T-helper 2 cell treated with Interferon-gamma antibody and Interleukin-4, amounts not matched to agents 5 μg/mL and 100 μg/mL, for 36 hours (primary cell): ENCODE data around the gene TFCP2L1.

Source experiments
- DNase-seq: peaks from one replicate; pipeline ENCODE4 v3.0.0; 2021; ENCODE audit warnings: low spot score
- H3K27ac Mint-ChIP-seq: one replicate; pipeline ENCODE4 v1.8.0; 2021; ENCODE audit warnings: mild to moderate bottlenecking, mixed read lengths
- H3K27me3 Mint-ChIP-seq: one replicate; pipeline ENCODE4 v1.8.0; 2021; ENCODE audit warnings: low read depth, mixed read lengths
- H3K36me3 Mint-ChIP-seq: one replicate; pipeline ENCODE4 v1.8.0; 2021; ENCODE audit warnings: low read depth, mixed read lengths
- H3K4me1 Mint-ChIP-seq: one replicate; pipeline ENCODE4 v1.8.0; 2021; ENCODE audit warnings: low read depth, mixed read lengths
- H3K4me3 Mint-ChIP-seq: one replicate; pipeline ENCODE4 v1.8.0; 2022; ENCODE audit warnings: mild to moderate bottlenecking, moderate library complexity, mixed read lengths
- H3K9me3 Mint-ChIP-seq: one replicate; pipeline ENCODE4 v1.8.0; 2021; ENCODE audit warnings: mixed read lengths

TFCP2L1 gene

DNA sequence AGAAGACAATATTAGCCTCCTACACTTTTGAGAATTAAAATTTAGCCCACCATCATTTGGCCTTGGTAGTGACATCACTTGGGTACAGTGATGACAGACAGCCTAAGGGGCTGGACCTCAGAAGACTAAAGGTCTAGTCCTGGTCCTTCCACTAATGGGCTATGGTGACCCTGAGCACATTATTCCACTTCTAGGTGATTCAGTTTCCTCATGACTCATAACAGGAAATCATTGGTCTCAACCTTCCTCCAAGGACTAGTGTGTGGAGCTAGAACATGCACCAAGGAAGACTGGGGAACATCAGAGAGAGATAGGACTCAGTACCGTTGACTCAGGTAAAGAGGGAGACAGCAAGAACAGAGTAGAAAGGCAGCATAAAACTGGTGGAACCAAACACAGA, 64.0 kb downstream of the TFCP2L1 start:
- no peak for DNase-seq
- Mint-ChIP-seq H3K9me3 (no peaks in the 10 kb centered on the region), H3K27ac (no peak overlapping the region), H3K27me3 (peaks cover 2% of the 10 kb centered on the region), H3K36me3 (no peaks in the 10 kb centered on the region), H3K4me3 (no peak overlapping the region), H3K4me1 (no peaks in the 10 kb centered on the region)

- H3K9me3 Mint-ChIP-seq = no peaks in the 10 kb centered on the region
- DNase-seq = no peak
- H3K4me3 Mint-ChIP-seq = no peak overlapping the region
- H3K27me3 Mint-ChIP-seq = peaks cover 2% of the 10 kb centered on the region
- no peak overlapping the region for H3K27ac Mint-ChIP-seq
- H3K4me1 Mint-ChIP-seq = no peaks in the 10 kb centered on the region
- no peaks in the 10 kb centered on the region for H3K36me3 Mint-ChIP-seq
These were observed 65.1 kb downstream of the TFCP2L1 start for GRCh38 chr2:121219866-121220265.

DNA sequence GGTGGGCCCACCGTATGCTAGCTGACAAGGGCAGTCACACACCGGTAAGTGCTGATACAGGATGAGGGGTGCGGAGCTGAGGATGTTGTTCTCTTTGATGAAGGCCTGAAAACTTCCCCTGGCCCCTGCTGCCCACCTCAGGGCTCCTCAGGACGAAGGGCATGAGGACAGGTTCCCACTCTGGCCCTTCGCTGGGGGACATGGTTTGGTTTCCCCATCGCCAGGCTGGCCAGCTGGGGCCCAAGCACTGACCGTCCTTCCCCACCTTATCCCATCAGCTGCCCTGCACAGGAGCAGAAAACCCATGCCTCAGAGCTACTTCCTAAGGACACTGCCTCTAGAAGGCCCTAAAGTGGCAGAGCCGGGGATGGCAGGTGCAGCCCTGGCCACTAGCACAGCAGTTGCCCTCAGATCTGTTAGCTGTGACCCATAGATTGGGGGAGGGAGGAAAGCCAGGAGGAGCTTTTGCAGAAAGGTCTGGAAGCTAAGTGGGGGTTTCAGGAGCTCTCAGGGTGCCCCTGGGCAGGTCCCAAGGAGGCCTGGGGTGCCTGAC, 66.5 kb downstream of the TFCP2L1 start:
- Mint-ChIP-seq H3K27me3 (peaks cover 2% of the 10 kb centered on the region), H3K36me3 (no peaks in the 10 kb centered on the region), H3K4me3 (no peak overlapping the region), H3K4me1 (no peaks in the 10 kb centered on the region), H3K27ac (no peak overlapping the region), H3K9me3 (no peaks in the 10 kb centered on the region)
- DNase-seq = no peak

- no peaks in the 10 kb centered on the region for H3K36me3 Mint-ChIP-seq
- no peaks in the 10 kb centered on the region for H3K4me1 Mint-ChIP-seq
- no peaks in the 10 kb centered on the region for H3K9me3 Mint-ChIP-seq
- DNase-seq = no peak
- H3K4me3 Mint-ChIP-seq = no peak overlapping the region
- peaks cover 2% of the 10 kb centered on the region for H3K27me3 Mint-ChIP-seq
- no peak overlapping the region for H3K27ac Mint-ChIP-seq
These were observed 67.4 kb downstream of the TFCP2L1 start for GRCh38 chr2:121217627-121218026.

DNA sequence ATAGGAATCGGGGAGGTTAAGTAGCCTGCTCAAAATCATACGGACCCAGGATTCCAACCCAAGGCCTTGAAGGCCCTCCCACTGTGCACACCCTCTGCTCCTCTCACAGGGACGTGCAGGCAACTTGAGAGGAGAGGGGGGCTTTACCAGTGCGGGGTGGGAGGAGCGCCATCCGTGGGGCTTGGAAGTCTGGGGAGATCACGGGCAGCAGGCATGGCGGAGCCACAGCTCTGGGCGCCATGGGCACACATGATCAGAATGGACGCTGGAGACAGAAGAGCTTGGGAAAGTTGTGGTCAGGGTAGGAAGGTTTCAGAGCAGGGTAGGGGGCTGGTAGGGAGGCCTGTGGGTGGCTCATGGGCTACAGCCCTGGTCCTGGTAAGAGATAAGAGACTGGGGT, 70.7 kb downstream of the TFCP2L1 start:
- Mint-ChIP-seq H3K27me3 (no peaks in the 10 kb centered on the region), H3K9me3 (no peaks in the 10 kb centered on the region), H3K27ac (no peak overlapping the region), H3K4me3 (no peak overlapping the region), H3K36me3 (no peaks in the 10 kb centered on the region), H3K4me1 (no peaks in the 10 kb centered on the region)
- DNase-seq = no peak

GRCh38 chr2:121213386-121213785, 71.6 kb downstream of the TFCP2L1 start:
- DNase-seq = no peak
- H3K4me3 Mint-ChIP-seq = no peak overlapping the region
- H3K27ac Mint-ChIP-seq = no peak overlapping the region

GRCh38 chr2:121212661-121213325, 72.2 kb downstream of the TFCP2L1 start:
- no peaks in the 10 kb centered on the region for H3K36me3 Mint-ChIP-seq
- H3K27ac Mint-ChIP-seq = no peak overlapping the region
- no peaks in the 10 kb centered on the region for H3K4me1 Mint-ChIP-seq
- no peaks in the 10 kb centered on the region for H3K9me3 Mint-ChIP-seq
- H3K27me3 Mint-ChIP-seq = no peaks in the 10 kb centered on the region
- no peak for DNase-seq
- H3K4me3 Mint-ChIP-seq = no peak overlapping the region

More at GRCh38 chr2:121213386-121213785, 71.6 kb downstream of the TFCP2L1 start:
- no peaks in the 10 kb centered on the region for H3K9me3 Mint-ChIP-seq
- H3K36me3 Mint-ChIP-seq = no peaks in the 10 kb centered on the region
- H3K27me3 Mint-ChIP-seq = no peaks in the 10 kb centered on the region
- H3K4me1 Mint-ChIP-seq = no peaks in the 10 kb centered on the region

GRCh38 chr2:121211689-121212151, 73.3 kb downstream of the TFCP2L1 start:
- Mint-ChIP-seq H3K4me1 (no peaks in the 10 kb centered on the region), H3K27me3 (no peaks in the 10 kb centered on the region), H3K4me3 (no peak overlapping the region), H3K36me3 (no peaks in the 10 kb centered on the region), H3K9me3 (no peaks in the 10 kb centered on the region), H3K27ac (no peak overlapping the region)
- DNase-seq = no peak

- no peaks in the 10 kb centered on the region for H3K36me3 Mint-ChIP-seq
- DNase-seq = no peak
- H3K4me1 Mint-ChIP-seq = no peaks in the 10 kb centered on the region
- H3K27ac Mint-ChIP-seq = no peak overlapping the region
- no peaks in the 10 kb centered on the region for H3K9me3 Mint-ChIP-seq
- H3K4me3 Mint-ChIP-seq = no peak overlapping the region
- H3K27me3 Mint-ChIP-seq = no peaks in the 10 kb centered on the region
These were observed 73.8 kb downstream of the TFCP2L1 start for GRCh38 chr2:121211251-121211650.

DNA sequence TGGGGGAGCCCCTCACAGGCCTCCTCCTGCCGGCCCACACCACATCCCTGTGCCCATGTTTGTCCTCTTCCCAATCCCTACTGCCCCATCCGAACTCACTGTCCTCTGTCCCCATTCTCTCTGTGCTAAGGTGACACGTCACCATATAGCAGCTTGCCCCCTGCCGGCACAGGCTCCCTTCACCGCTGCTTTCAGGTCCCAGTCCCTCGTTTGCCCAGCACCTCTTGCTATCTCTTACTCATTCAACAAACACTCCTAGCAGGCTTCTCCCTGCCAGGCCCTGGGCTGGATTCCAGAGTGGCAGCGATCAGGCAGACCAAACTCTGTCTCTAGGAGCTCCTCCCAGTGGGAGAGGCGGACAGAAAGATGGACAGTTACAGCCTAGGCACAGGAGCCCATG, 74.3 kb downstream of the TFCP2L1 start:
- Mint-ChIP-seq H3K9me3 (no peaks in the 10 kb centered on the region), H3K27me3 (no peaks in the 10 kb centered on the region), H3K36me3 (no peaks in the 10 kb centered on the region), H3K4me1 (no peaks in the 10 kb centered on the region), H3K27ac (no peak overlapping the region), H3K4me3 (no peak overlapping the region)
- no peak for DNase-seq

GRCh38 chr2:121209014-121209610, 75.9 kb downstream of the TFCP2L1 start:
- Mint-ChIP-seq H3K9me3 (no peaks in the 10 kb centered on the region), H3K27me3 (no peaks in the 10 kb centered on the region), H3K27ac (no peak overlapping the region), H3K36me3 (no peaks in the 10 kb centered on the region), H3K4me3 (no peak overlapping the region), H3K4me1 (no peaks in the 10 kb centered on the region)
- no peak for DNase-seq

DNA sequence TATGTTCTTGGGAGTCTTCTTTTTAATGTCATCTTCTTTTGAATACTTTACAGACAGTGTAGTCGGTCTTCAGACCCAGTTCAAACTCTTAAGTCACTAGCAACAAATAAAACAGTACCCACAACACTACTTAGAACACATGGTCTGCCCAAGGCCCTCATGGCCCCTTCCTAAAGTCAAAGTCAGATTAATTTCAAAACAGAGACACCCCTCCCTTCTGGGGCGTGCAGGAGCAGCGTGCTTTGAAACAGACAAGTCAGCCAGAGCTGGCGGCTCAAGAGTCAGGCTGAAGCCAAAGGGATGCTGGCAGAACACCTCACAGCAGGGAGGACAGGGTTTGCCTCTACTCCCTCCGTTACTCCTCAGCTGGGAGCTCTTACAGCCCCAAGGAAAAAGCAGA, 77.5 kb downstream of the TFCP2L1 start:
- no peaks in the 10 kb centered on the region for H3K4me1 Mint-ChIP-seq
- no peak overlapping the region for H3K27ac Mint-ChIP-seq
- DNase-seq = no peak

GRCh38 chr2:121205321-121205942, 79.6 kb downstream of the TFCP2L1 start:
- no peaks in the 10 kb centered on the region for H3K9me3 Mint-ChIP-seq
- no peak overlapping the region for H3K27ac Mint-ChIP-seq
- no peaks in the 10 kb centered on the region for H3K27me3 Mint-ChIP-seq
- no peaks in the 10 kb centered on the region for H3K4me1 Mint-ChIP-seq
- H3K4me3 Mint-ChIP-seq = no peak overlapping the region
- H3K36me3 Mint-ChIP-seq = no peaks in the 10 kb centered on the region
- DNase-seq = no peak

More for the DNA sequence above, 77.5 kb downstream of the TFCP2L1 start:
- no peak overlapping the region for H3K4me3 Mint-ChIP-seq
- H3K27me3 Mint-ChIP-seq = no peaks in the 10 kb centered on the region
- H3K9me3 Mint-ChIP-seq = no peaks in the 10 kb centered on the region
- no peaks in the 10 kb centered on the region for H3K36me3 Mint-ChIP-seq

GRCh38 chr2:121203591-121204249, 81.3 kb downstream of the TFCP2L1 start:
- no peaks in the 10 kb centered on the region for H3K36me3 Mint-ChIP-seq
- no peak overlapping the region for H3K4me3 Mint-ChIP-seq
- no peaks in the 10 kb centered on the region for H3K27me3 Mint-ChIP-seq
- no peak overlapping the region for H3K27ac Mint-ChIP-seq
- H3K9me3 Mint-ChIP-seq = no peaks in the 10 kb centered on the region
- no peak for DNase-seq
- H3K4me1 Mint-ChIP-seq = no peaks in the 10 kb centered on the region
